ENCODE measurements around the gene PAIP2B. TPM values are rescaled to one million over a fixed set of nuclear protein-coding genes. Genes with fewer than 3 reads are reported as not detected.

PAIP2B gene
- total and polyA plus RNA-seq, 4 donors, result 1.4 to 10.4 (median 6.0) TPM

DNA sequence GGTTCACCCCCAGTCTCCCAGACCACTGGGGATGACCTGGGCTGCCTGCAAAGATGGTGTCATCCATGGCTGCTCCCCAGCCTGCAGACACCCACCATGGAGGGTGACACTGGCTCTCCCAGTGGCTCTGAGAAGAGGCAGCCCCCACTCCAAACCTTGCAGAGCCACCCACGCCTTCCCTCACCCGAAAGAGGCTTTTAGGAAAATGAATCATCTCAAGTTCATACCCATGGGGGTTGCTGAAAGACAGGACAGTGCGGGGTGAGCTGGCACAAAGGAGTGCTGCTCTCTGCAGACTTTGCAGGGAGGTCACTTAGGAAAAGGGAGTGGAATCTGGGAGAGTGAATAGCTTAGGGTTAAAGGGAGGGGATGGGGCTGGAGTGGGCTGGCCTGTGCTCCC, 60.1 kb downstream of the PAIP2B start:
- ATAC-seq (ENCODE audit: insufficient read depth, low FRiP score) (no peak), DNase-seq (no peak)
- whole genome bisulfite sequencing, 2 donors, result 76 to 86% methylated on average over 3 of the region's 3 CpGs
- Histone ChIP-seq H3K9me3 (ENCODE audit: control insufficient read depth in 4 of 4, insufficient read depth in 3 of 4, low read length in 3 of 4) (no peaks in the 10 kb centered on the region), H3K9ac (ENCODE audit: insufficient read depth in 1 of 2, low read length in 2 of 2) (no peak overlapping the region), H3K27ac (ENCODE audit: low read depth in 1 of 2, low read length in 1 of 2) (no peak overlapping the region), H3K27me3 (ENCODE audit: control insufficient read depth in 3 of 3, insufficient read depth in 3 of 3, low read length in 2 of 3) (peaks cover 0 to 7% (median 0%) of the 10 kb centered on the region in 3 donors), H3K36me3 (ENCODE audit: control insufficient read depth in 4 of 4, insufficient read depth in 4 of 4, low read length in 4 of 4) (no peaks in the 10 kb centered on the region), H3K4me3 (no peak overlapping the region), H3K4me1 (ENCODE audit: control insufficient read depth in 5 of 5, insufficient read depth in 5 of 5, low read length in 5 of 5) (no peaks in the 10 kb centered on the region)
- TF ChIP-seq, protein P1, sequence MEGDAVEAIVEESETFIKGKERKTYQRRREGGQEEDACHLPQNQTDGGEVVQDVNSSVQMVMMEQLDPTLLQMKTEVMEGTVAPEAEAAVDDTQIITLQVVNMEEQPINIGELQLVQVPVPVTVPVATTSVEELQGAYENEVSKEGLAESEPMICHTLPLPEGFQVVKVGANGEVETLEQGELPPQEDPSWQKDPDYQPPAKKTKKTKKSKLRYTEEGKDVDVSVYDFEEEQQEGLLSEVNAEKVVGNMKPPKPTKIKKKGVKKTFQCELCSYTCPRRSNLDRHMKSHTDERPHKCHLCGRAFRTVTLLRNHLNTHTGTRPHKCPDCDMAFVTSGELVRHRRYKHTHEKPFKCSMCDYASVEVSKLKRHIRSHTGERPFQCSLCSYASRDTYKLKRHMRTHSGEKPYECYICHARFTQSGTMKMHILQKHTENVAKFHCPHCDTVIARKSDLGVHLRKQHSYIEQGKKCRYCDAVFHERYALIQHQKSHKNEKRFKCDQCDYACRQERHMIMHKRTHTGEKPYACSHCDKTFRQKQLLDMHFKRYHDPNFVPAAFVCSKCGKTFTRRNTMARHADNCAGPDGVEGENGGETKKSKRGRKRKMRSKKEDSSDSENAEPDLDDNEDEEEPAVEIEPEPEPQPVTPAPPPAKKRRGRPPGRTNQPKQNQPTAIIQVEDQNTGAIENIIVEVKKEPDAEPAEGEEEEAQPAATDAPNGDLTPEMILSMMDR (IDR thresholded peaks at IDR 0.05; ENCODE audit: control extremely low read depth, extremely low read depth), result no peak

DNA sequence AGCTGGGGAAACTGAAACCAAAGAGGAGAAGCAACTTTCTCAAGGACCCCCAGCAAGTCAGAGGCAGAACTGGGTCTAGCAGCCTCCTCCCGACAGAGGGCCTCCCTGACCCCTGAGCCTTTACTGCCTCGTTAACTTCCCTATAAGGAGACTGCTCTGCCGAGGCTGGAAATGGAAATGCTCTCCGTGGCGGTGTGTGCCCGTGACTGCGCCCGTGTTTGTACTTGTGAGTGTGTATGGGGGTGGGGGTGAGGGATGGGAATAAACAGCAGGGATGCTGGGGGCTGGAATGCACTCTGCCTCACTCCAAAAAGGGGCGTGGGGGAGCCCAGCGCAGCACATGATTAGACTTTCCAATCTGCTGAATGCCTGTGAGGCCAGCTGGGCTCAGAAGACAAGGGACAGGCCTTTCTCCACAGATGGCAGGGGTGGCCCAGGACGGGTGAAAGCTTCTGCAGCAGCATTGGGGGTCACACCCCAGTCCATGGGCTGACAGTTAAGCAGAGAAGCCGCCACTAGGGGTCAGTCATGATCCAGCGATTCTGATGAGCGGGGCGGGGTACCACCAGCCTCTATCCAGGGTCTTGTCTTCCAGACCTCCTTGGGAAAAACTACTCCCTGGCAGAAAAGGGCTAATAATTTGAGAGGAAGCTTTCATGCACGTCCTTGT, 69.6 kb downstream of the PAIP2B start:
- Histone ChIP-seq H3K27ac (ENCODE audit: low read depth in 1 of 2, low read length in 1 of 2) (no peak overlapping the region), H3K9ac (ENCODE audit: insufficient read depth in 1 of 2, low read length in 2 of 2) (no peak overlapping the region), H3K9me3 (ENCODE audit: control insufficient read depth in 4 of 4, insufficient read depth in 3 of 4, low read length in 3 of 4) (no peaks in the 10 kb centered on the region), H3K4me1 (ENCODE audit: control insufficient read depth in 5 of 5, insufficient read depth in 5 of 5, low read length in 5 of 5) (peaks cover 0 to 3% (median 0%) of the 10 kb centered on the region in 5 donors), H3K27me3 (ENCODE audit: control insufficient read depth in 3 of 3, insufficient read depth in 3 of 3, low read length in 2 of 3) (peaks cover 0 to 6% (median 0%) of the 10 kb centered on the region in 3 donors), H3K4me3 (no peak overlapping the region), H3K36me3 (ENCODE audit: control insufficient read depth in 4 of 4, insufficient read depth in 4 of 4, low read length in 4 of 4) (no peaks in the 10 kb centered on the region)
- TF ChIP-seq, protein P1 (IDR thresholded peaks at IDR 0.05; ENCODE audit: control extremely low read depth, extremely low read depth), result peak; percentile 1
- no peak for ATAC-seq (ENCODE audit: insufficient read depth, low FRiP score)
- DNase-seq, result peak; percentile 68 to 70 (median 68)
- 11 to 14% methylated on average over 16 of the region's 16 CpGs for WGBS, 2 donors

- H3K4me3 ChIP-seq, result no peak overlapping the region
- H3K9me3 ChIP-seq (ENCODE audit: control insufficient read depth in 4 of 4, insufficient read depth in 3 of 4, low read length in 3 of 4), result no peaks in the 10 kb centered on the region
- no peak overlapping the region for H3K9ac ChIP-seq (ENCODE audit: insufficient read depth in 1 of 2, low read length in 2 of 2)
- WGBS, 2 donors, result 60 to 73% methylated on average over 6 of the region's 6 CpGs
- ATAC-seq (ENCODE audit: insufficient read depth, low FRiP score) (no peak), DNase-seq (peak; percentile 76 to 83 (median 80))
- no peaks in the 10 kb centered on the region for H3K36me3 ChIP-seq (ENCODE audit: control insufficient read depth in 4 of 4, insufficient read depth in 4 of 4, low read length in 4 of 4)
- TF ChIP-seq, protein P1 (IDR thresholded peaks at IDR 0.05; ENCODE audit: control extremely low read depth, extremely low read depth), result no peak
- H3K4me1 ChIP-seq (ENCODE audit: control insufficient read depth in 5 of 5, insufficient read depth in 5 of 5, low read length in 5 of 5), result peaks cover 0 to 3% (median 0%) of the 10 kb centered on the region in 5 donors
- no peak overlapping the region for H3K27ac ChIP-seq (ENCODE audit: low read depth in 1 of 2, low read length in 1 of 2)
- peaks cover 0 to 6% (median 0%) of the 10 kb centered on the region in 3 donors for H3K27me3 ChIP-seq (ENCODE audit: control insufficient read depth in 3 of 3, insufficient read depth in 3 of 3, low read length in 2 of 3)
Observed at GRCh38 chr2:71156573-71156972, 70.3 kb downstream of the PAIP2B start.
